SK-N-SH treated with all-trans-retinoic acid at 6 μM for 48 hours (cell line): ENCODE data around the gene CTCFL.
"Not testable (repeated sequence)": the region's sequence is repeated elsewhere in the genome, so short reads cannot be mapped to it uniquely, and the experiment has no call there.

Experiments used
- ARNTL ChIP-seq: fragments of 450-650 bp; formaldehyde crosslinking; IDR thresholded peaks from 2 replicates; pipeline ENCODE4 v1.5.0; 2020; ENCODE audit warnings: low read depth, mild to moderate bottlenecking, moderate library complexity, borderline replicate concordance
- BACH2 ChIP-seq: fragments of 250-450 bp; sonication (Bioruptor Pico); IDR thresholded peaks from 2 replicates; pipeline ENCODE4 v1.9.0; 2021; ENCODE audit warnings: mild to moderate bottlenecking, borderline replicate concordance
- CSDC2 ChIP-seq: fragments of 250-450 bp; sonication (Bioruptor Pico); IDR thresholded peaks from 2 replicates; pipeline ENCODE4 v1.5.0; 2020; ENCODE audit warnings: mild to moderate bottlenecking, moderate library complexity
- PATZ1 ChIP-seq: fragments of 250-450 bp; sonication (Bioruptor Pico); IDR thresholded peaks from 2 replicates; pipeline ENCODE4 v1.8.0; 2020; ENCODE audit warnings: mild to moderate bottlenecking, moderate library complexity, borderline replicate concordance
- PPARA ChIP-seq: fragments of 250-450 bp; sonication (Bioruptor Pico); IDR thresholded peaks from 2 replicates; pipeline ENCODE4 v1.5.0; 2020; ENCODE audit warnings: mild to moderate bottlenecking, borderline replicate concordance
- TOX ChIP-seq: fragments of 250-450 bp; sonication (Bioruptor Pico); IDR thresholded peaks from 2 replicates; pipeline ENCODE4 v1.8.0; 2021; ENCODE audit warnings: mild to moderate bottlenecking, moderate library complexity, borderline replicate concordance
- ZC3H10 ChIP-seq: fragments of 250-450 bp; sonication (Bioruptor Pico); IDR thresholded peaks from 2 replicates; pipeline ENCODE4 v1.5.1; 2021; ENCODE audit warnings: mild to moderate bottlenecking, moderate library complexity
- ZFP3 ChIP-seq: fragments of 250-450 bp; sonication (Bioruptor Pico); IDR thresholded peaks from 2 replicates; pipeline ENCODE4 v1.5.0; 2020; ENCODE audit warnings: mild to moderate bottlenecking, moderate library complexity
- ZNF70 ChIP-seq: fragments of 450-650 bp; formaldehyde crosslinking; IDR thresholded peaks from 2 replicates; pipeline ENCODE4 v1.5.0; 2020; ENCODE audit warnings: mild to moderate bottlenecking, moderate library complexity
- TF ChIP-seq, protein P1 (sequence below): fragments of 250-450 bp; sonication (Bioruptor Pico); IDR thresholded peaks from 2 replicates; pipeline ENCODE4 v1.5.1; 2020; ENCODE audit warnings: low read depth, mild to moderate bottlenecking, moderate library complexity
- TF ChIP-seq, protein P2 (sequence below): fragments of 250-450 bp; sonication (Bioruptor Pico); IDR thresholded peaks from 2 replicates; pipeline ENCODE4 v1.5.1; 2021; ENCODE audit warnings: mild to moderate bottlenecking, moderate library complexity

DNA sequence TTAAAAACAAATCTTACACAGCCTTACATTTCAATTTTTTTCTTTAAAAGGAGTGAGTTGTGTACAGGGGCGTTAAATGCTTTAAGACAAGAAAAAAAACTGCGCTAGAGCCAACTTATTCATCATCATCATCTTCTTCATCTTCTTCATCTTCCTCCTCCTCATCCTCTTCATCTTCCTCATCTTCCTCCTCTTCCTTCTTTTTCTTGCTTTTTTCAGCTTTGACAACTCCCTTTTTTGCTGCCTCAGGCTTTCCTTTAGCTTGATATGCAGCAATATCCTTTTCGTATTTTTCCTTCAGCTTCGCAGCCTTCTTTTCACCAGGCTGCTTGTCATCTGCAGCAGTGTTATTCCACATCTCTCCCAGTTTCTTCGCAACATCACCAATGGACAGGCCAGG is 36.7 kb downstream of the CTCFL start:
- not testable (repeated sequence) for TF ChIP-seq PATZ1; ZC3H10 (CRISPR knock-in tag); ZNF70 (CRISPR knock-in tag); TOX; CSDC2 (CRISPR knock-in tag); BACH2 (CRISPR knock-in tag); ARNTL (CRISPR knock-in tag); PPARA (CRISPR knock-in tag); ZFP3
- TF ChIP-seq, protein P1, sequence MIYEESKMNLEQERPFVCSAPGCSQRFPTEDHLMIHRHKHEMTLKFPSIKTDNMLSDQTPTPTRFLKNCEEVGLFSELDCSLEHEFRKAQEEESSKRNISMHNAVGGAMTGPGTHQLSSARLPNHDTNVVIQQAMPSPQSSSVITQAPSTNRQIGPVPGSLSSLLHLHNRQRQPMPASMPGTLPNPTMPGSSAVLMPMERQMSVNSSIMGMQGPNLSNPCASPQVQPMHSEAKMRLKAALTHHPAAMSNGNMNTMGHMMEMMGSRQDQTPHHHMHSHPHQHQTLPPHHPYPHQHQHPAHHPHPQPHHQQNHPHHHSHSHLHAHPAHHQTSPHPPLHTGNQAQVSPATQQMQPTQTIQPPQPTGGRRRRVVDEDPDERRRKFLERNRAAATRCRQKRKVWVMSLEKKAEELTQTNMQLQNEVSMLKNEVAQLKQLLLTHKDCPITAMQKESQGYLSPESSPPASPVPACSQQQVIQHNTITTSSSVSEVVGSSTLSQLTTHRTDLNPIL (CRISPR knock-in tag): not testable (repeated sequence)
- TF ChIP-seq, protein P2, sequence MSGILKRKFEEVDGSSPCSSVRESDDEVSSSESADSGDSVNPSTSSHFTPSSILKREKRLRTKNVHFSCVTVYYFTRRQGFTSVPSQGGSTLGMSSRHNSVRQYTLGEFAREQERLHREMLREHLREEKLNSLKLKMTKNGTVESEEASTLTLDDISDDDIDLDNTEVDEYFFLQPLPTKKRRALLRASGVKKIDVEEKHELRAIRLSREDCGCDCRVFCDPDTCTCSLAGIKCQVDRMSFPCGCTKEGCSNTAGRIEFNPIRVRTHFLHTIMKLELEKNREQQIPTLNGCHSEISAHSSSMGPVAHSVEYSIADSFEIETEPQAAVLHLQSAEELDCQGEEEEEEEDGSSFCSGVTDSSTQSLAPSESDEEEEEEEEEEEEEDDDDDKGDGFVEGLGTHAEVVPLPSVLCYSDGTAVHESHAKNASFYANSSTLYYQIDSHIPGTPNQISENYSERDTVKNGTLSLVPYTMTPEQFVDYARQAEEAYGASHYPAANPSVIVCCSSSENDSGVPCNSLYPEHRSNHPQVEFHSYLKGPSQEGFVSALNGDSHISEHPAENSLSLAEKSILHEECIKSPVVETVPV (CRISPR knock-in tag): not testable (repeated sequence)
